Common myeloid progenitor, CD34-positive (primary cell): ENCODE results near the gene DSG2.
A peak's percentile ranks its signal among the peaks of the same experiment; 100 is the strongest.

Experiments used
- CTCF ChIA-PET: fragments of 350-600 bp; sonication (Branson Sonifier 250); formaldehyde crosslinking; loops from one replicate; lab custom pipeline; 2021; ENCODE audit warnings: antibody characterized with exemption; lab: Charles Lee
- POLR2A ChIA-PET: fragments of 350-600 bp; sonication (Branson Sonifier 250); formaldehyde crosslinking; loops from one replicate; lab custom pipeline; 2021; ENCODE audit warnings: antibody characterized with exemption; lab: Charles Lee
- DNase-seq, 3 donors: peaks; one replicate each; pipeline versions ENCODE4 v3.0.0 to v3.0.0-alpha.2; 2013
- H3K27ac ChIP-seq, 2 experiments: 1 replicate in 1 of 2; 2 replicates in 1 of 2; pipeline ENCODE4 v1.7.0; 2013; ENCODE audit warnings: inconsistent platforms in 2 of 2, low read length in 2 of 2, mild to moderate bottlenecking in 2 of 2, low read depth in 1 of 2, moderate library complexity in 1 of 2; ENCODE audit not compliant: severe bottlenecking in 2 of 2, insufficient read depth in 1 of 2, poor library complexity in 1 of 2
- H3K27me3 ChIP-seq, 5 experiments: replicated peaks in 2 of 5; 1 replicate in 3 of 5; 2 replicates in 2 of 5; pipeline versions ENCODE4 v1.6.1 to v1.7.0; 2013; ENCODE audit warnings: low read length in 4 of 5, mild to moderate bottlenecking in 2 of 5, moderate library complexity in 2 of 5, inconsistent platforms in 1 of 5; ENCODE audit not compliant: insufficient read depth in 5 of 5, control insufficient read depth in 4 of 5
- H3K36me3 ChIP-seq, 4 experiments: 1 replicate in 2 of 4; 2 replicates in 2 of 4; pipeline versions ENCODE4 v1.6.1 to v1.7.0; 2013; ENCODE audit warnings: low read length in 3 of 4, control low read depth in 1 of 4, mild to moderate bottlenecking in 1 of 4; ENCODE audit not compliant: control insufficient read depth in 4 of 4, insufficient read depth in 4 of 4
- H3K4me1 ChIP-seq, 4 experiments: 1 replicate in 3 of 4; 2 replicates in 1 of 4; pipeline versions ENCODE4 v1.6.1 to v1.7.1; 2013; ENCODE audit warnings: low read length in 3 of 4, mild to moderate bottlenecking in 3 of 4, control low read depth in 1 of 4, inconsistent platforms in 1 of 4, moderate library complexity in 1 of 4; ENCODE audit not compliant: control insufficient read depth in 4 of 4, insufficient read depth in 4 of 4; ENCODE audit errors: control extremely low read depth in 1 of 4
- H3K4me3 ChIP-seq, 7 experiments: 1 replicate in 4 of 7; 2 replicates in 3 of 7; pipeline versions ENCODE4 v1.5.1 to v1.7.0; 2013; ENCODE audit warnings: mild to moderate bottlenecking in 7 of 7, low read length in 6 of 7, moderate library complexity in 6 of 7, inconsistent platforms in 2 of 7, low read depth in 2 of 7, control low read depth in 1 of 7; ENCODE audit not compliant: insufficient read depth in 4 of 7, control insufficient read depth in 1 of 7; ENCODE audit errors: extremely low read depth in 1 of 7
- H3K9me3 ChIP-seq, 5 experiments: 1 replicate in 4 of 5; 2 replicates in 1 of 5; pipeline versions ENCODE4 v1.6.1 to v1.7.1; 2013; ENCODE audit warnings: low read length in 4 of 5, mild to moderate bottlenecking in 2 of 5, inconsistent platforms in 1 of 5, low read depth in 1 of 5, moderate library complexity in 1 of 5; ENCODE audit not compliant: control insufficient read depth in 4 of 5, insufficient read depth in 2 of 5; ENCODE audit errors: control extremely low read depth in 1 of 5
- WGBS: methylation state at CpG from one replicate; pipeline ENCODE4 v1.1.5; 2013; ENCODE audit not compliant: insufficient coverage; 5-methylcytosine and 5-hydroxymethylcytosine counted together

DSG2 gene

GRCh38 chr18:31573051-31573450 is 75.1 kb downstream of the DSG2 start:
- POLR2A ChIA-PET: no interaction called here
- Histone ChIP-seq H3K27me3 (no peaks in the 10 kb centered on the region), H3K4me1 (peaks cover 0 to 19% (median 8%) of the 10 kb centered on the region in 4 experiments), H3K36me3 (no peaks in the 10 kb centered on the region), H3K9me3 (no peaks in the 10 kb centered on the region), H3K4me3 (no peak overlapping the region), H3K27ac (no peak overlapping the region)
- CTCF ChIA-PET: interaction anchor here (0.8 to 1.6 kb wide), 4 partner anchors 11 to 130 kb away, joined by 3 to 4 read pairs (median 3); no protein-coding TSS in a partner anchor
- no peak for DNase-seq
- WGBS: 89% methylated on average over 3 of the region's 3 CpGs

- WGBS: no CpG with 5 or more reads among the region's 1 CpG
- H3K4me1 ChIP-seq: peaks cover 0 to 22% (median 8%) of the 10 kb centered on the region in 4 experiments
- no peaks in the 10 kb centered on the region for H3K9me3 ChIP-seq
- peak; percentile 50 to 88 (median 84) for DNase-seq
- ChIA-PET POLR2A (no interaction called here), CTCF (interaction anchor here (0.6 to 1.1 kb wide), 2 partner anchors 20 to 142 kb away, joined by 3 read pairs; no protein-coding TSS in a partner anchor)
- no peaks in the 10 kb centered on the region for H3K36me3 ChIP-seq
- no peak overlapping the region for H3K4me3 ChIP-seq
- no peaks in the 10 kb centered on the region for H3K27me3 ChIP-seq
- H3K27ac ChIP-seq: no peak overlapping the region
These were observed 76.4 kb downstream of the DSG2 start for GRCh38 chr18:31574359-31574758.

- H3K36me3 ChIP-seq: no peaks in the 10 kb centered on the region
- POLR2A ChIA-PET: no interaction called here
- no peak overlapping the region for H3K27ac ChIP-seq
- H3K27me3 ChIP-seq: no peaks in the 10 kb centered on the region
- no peaks in the 10 kb centered on the region for H3K9me3 ChIP-seq
- no peak for DNase-seq
- peaks cover 6 to 32% (median 12%) of the 10 kb centered on the region in 4 experiments for H3K4me1 ChIP-seq
- H3K4me3 ChIP-seq: no peak overlapping the region
- WGBS: 100% methylated on average over 2 of the region's 3 CpGs
- CTCF ChIA-PET: interaction anchor here (1.0 to 1.6 kb wide), 5 partner anchors 10 to 147 kb away, joined by 3 to 7 read pairs (median 4); no protein-coding TSS in a partner anchor
These were observed 77.7 kb downstream of the DSG2 start for GRCh38 chr18:31575515-31576257.

GRCh38 chr18:31576670-31577069 is 78.7 kb downstream of the DSG2 start:
- Histone ChIP-seq H3K36me3 (no peaks in the 10 kb centered on the region), H3K27me3 (no peaks in the 10 kb centered on the region), H3K4me3 (no peak overlapping the region), H3K9me3 (no peaks in the 10 kb centered on the region), H3K4me1 (peaks cover 10 to 39% (median 20%) of the 10 kb centered on the region in 4 experiments), H3K27ac (no peak overlapping the region)
- CTCF ChIA-PET: interaction anchor here (1.0 to 1.6 kb wide), 6 partner anchors 9 to 146 kb away, joined by 3 to 7 read pairs (median 4); no protein-coding TSS in a partner anchor
- WGBS: 54% methylated on average over 4 of the region's 4 CpGs
- peak in 1 of 3 donors; percentile 42 for DNase-seq
- POLR2A ChIA-PET: no interaction called here

- POLR2A ChIA-PET: no interaction called here
- H3K27ac ChIP-seq: no peak overlapping the region
- no peak for DNase-seq
- no peaks in the 10 kb centered on the region for H3K36me3 ChIP-seq
- H3K4me3 ChIP-seq: no peak overlapping the region
- 100% methylated on average over 1 of the region's 1 CpG for WGBS
- H3K4me1 ChIP-seq: peaks cover 9 to 38% (median 21%) of the 10 kb centered on the region in 4 experiments
- no peaks in the 10 kb centered on the region for H3K9me3 ChIP-seq
- CTCF ChIA-PET: interaction anchor here (1.1 to 1.5 kb wide), 4 partner anchors 16 to 145 kb away, joined by 3 to 7 read pairs (median 4); no protein-coding TSS in a partner anchor
- H3K27me3 ChIP-seq: no peaks in the 10 kb centered on the region
These were observed 79.2 kb downstream of the DSG2 start for GRCh38 chr18:31577195-31577594.

- Histone ChIP-seq H3K4me3 (no peak overlapping the region), H3K9me3 (no peaks in the 10 kb centered on the region), H3K27me3 (no peaks in the 10 kb centered on the region), H3K27ac (no peak overlapping the region), H3K36me3 (no peaks in the 10 kb centered on the region), H3K4me1 (peaks cover 10 to 43% (median 25%) of the 10 kb centered on the region in 4 experiments)
- ChIA-PET POLR2A (no interaction called here), CTCF (interaction anchor here (1.3 to 2.4 kb wide), 3 partner anchors 22 to 144 kb away, joined by 4 to 9 read pairs (median 4); no protein-coding TSS in a partner anchor)
- DNase-seq: no peak
- 98% methylated on average over 4 of the region's 4 CpGs for WGBS
These were observed 80.1 kb downstream of the DSG2 start for GRCh38 chr18:31578126-31578525.

- no peak overlapping the region for H3K27ac ChIP-seq
- 100% methylated on average over 2 of the region's 2 CpGs for WGBS
- peaks cover 10 to 53% (median 27%) of the 10 kb centered on the region in 4 experiments for H3K4me1 ChIP-seq
- H3K27me3 ChIP-seq: no peaks in the 10 kb centered on the region
- H3K36me3 ChIP-seq: no peaks in the 10 kb centered on the region
- ChIA-PET CTCF (interaction anchor here (1.3 to 2.4 kb wide), 3 partner anchors 9 to 143 kb away, joined by 4 to 9 read pairs (median 4); no protein-coding TSS in a partner anchor), POLR2A (no interaction called here)
- H3K4me3 ChIP-seq: no peak overlapping the region
- H3K9me3 ChIP-seq: no peaks in the 10 kb centered on the region
- no peak for DNase-seq
These were observed 81.4 kb downstream of the DSG2 start for GRCh38 chr18:31579375-31579774.
